Upper lobe of left lung (tissue), 4 donors: ENCODE results near the gene ALKBH8.

ENCODE experiments used
- POLR2A ChIP-seq, 4 donors: fragments of 450-650 bp; IDR thresholded peaks; one replicate each; pipeline ENCODE4 v1.5.1; 2016 to 2017; ENCODE audit warnings: antibody characterized with exemption in 4 of 4, mild to moderate bottlenecking in 2 of 4
- POLR2AphosphoS5 ChIP-seq, 2 donors: sonication (generic); formaldehyde crosslinking; IDR thresholded peaks; one replicate each; pipeline ENCODE4 v1.5.1; 2017; ENCODE audit warnings: antibody characterized with exemption in 2 of 2
- TF ChIP-seq, protein P1 (sequence below), 6 experiments: fragments of 450-650 bp in 4 of 6; fragments of 200-600 bp in 2 of 6; sonication (generic) in 2 of 6; IDR thresholded peaks; one replicate each; pipeline ENCODE4 v1.5.1; 2016 to 2019; ENCODE audit warnings: antibody characterized with exemption in 6 of 6

DNA sequence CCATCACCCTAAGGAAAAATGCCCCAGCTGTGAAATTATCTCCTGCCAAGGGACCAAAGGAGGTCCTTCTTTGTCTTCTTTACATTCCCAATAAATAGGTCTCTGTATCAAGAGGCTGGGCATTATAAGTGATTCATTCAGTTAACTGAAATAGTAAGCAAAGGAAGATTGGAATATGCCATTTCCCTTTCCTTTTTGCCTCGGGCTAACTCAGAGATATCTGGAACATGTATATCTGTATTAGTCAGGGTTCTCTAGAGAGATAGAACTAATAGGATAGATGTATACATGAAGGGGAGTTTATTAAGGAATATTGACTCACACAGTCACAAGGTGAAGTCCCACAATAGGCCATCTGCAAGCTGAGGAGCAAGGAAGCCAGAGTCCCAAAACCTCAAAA, 92.6 kb downstream of the ALKBH8 start:
- TF ChIP-seq, protein P1, sequence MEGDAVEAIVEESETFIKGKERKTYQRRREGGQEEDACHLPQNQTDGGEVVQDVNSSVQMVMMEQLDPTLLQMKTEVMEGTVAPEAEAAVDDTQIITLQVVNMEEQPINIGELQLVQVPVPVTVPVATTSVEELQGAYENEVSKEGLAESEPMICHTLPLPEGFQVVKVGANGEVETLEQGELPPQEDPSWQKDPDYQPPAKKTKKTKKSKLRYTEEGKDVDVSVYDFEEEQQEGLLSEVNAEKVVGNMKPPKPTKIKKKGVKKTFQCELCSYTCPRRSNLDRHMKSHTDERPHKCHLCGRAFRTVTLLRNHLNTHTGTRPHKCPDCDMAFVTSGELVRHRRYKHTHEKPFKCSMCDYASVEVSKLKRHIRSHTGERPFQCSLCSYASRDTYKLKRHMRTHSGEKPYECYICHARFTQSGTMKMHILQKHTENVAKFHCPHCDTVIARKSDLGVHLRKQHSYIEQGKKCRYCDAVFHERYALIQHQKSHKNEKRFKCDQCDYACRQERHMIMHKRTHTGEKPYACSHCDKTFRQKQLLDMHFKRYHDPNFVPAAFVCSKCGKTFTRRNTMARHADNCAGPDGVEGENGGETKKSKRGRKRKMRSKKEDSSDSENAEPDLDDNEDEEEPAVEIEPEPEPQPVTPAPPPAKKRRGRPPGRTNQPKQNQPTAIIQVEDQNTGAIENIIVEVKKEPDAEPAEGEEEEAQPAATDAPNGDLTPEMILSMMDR (IDR thresholded peaks at IDR 0.05), result no peak
- TF ChIP-seq POLR2AphosphoS5 (IDR thresholded peaks at IDR 0.05), result no peak
- TF ChIP-seq POLR2A (IDR thresholded peaks at IDR 0.05), result no peak
